Renal cortical epithelial cell (primary cell): ENCODE measurements around the gene ACSM4. TPM values are rescaled to one million over a fixed set of nuclear protein-coding genes. Genes with fewer than 3 reads are reported as not detected.
"Not testable (repeated sequence)": the region's sequence is repeated elsewhere in the genome, so short reads cannot be mapped to it uniquely, and the experiment has no call there.

Experiments used
- DNase-seq: peaks from one replicate; pipeline ENCODE4 v3.0.0-alpha.2; 2011; ENCODE audit warnings: low read depth
- total RNA-seq: library from RNA; depleted of rRNA; stranded (reverse); fragments of >200 nt; gene quantifications from 2 replicates; pipeline ENCODE4 v1.2.3, GENCODE V29; 2014

ACSM4 gene
- not detected in 2 replicates for total RNA-seq

GRCh38 chr12:7303772-7304171 is at the start of gene ACSM4:
Gene ACSM4 (plus strand): TSS chr12:7304072. CDS start chr12:7304332, 260 bp downstream.
- DNase-seq, result no peak

DNA sequence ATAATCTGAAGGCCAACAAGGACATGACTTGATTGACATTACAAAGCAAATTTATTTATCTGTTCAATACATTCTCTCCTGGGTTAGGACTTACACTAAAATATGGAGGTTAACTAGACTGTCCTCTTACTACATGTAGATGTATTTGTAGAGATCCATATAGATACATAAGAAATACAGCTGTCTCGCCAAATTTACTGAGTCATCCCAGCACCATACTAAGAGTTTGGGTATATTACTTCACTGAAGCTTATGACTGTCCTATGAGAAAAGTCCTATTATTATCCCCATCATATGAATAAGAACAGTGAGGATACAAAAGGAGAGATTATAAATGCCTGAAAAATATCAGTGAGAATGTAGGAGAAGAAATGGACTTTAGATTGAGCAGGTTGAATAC is 44.8 kb upstream of the ACSM4 start:
- DNase-seq, result no peak

- no peak for DNase-seq
Observed at GRCh38 chr12:7264538-7264937, 39.3 kb upstream of the ACSM4 start.

DNA sequence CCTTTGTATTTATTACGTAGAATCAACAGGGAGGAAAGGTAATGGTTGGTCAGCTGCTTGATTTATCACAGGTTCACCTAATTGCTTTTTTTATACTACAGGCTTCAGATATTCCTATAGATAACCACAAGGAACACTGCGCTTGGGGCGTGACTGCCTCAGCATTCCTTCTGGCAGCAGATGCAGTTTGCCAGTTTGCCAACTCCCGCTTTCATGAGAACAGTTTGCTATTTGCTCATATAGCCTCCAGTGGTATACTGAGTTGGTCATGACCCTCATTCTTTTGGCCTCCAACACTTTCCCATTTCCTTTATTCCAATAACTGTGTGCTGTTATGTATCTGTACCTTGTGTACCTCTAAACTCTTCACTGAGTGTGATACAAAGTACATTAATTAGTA is 38.6 kb upstream of the ACSM4 start:
- DNase-seq, result no peak

- no peak for DNase-seq
Observed at GRCh38 chr12:7269273-7269672, 34.6 kb upstream of the ACSM4 start.

DNA sequence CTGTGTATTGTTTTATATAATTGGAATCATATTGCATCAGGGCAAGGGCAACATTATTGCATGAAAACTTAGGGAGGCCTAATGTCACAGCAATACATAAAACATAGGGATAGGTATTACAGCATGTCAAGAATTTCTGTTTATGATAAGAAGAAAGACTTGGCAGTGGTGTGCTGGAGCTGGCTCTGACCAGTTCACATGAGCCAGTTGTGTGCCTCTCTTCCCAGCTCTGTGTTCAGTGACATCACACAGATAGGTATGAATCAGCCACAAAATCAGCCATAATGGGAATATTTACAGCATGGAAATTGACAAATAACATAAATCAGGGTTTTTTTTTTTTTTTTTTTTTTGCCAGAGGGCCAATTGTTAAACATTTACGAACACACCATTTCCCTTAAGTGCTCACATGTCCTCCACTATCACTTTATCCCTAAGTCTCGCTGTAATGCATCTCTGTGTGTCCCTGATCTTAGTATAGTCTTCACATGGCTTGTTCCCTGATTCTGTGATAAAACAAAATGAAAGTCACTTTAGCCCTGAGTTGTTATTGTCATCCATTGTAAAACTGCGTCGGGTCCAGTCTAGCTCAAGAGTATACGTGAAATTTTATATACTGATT is 31.9 kb upstream of the ACSM4 start:
- DNase-seq, result no peak

DNA sequence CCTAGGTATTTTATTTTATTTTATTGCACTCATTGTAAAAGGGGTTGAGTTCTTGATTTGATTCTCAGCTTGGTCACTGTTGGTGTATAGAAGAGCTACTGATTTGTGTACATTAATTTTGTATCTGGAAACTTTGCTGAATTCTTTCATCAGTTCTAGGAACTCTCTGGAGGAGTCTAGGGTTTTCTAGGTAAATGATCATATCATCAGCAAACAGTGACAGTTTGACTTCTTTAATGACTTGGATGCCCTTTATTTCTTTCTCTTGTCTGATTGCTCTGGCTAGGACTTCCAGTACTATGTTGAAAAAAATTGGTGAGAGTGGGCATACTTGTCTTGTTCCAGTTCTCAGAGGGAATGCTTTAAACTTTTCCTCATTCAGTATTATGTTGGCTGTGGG is 28.4 kb upstream of the ACSM4 start:
- not testable (repeated sequence) for DNase-seq

- no peak for DNase-seq
Observed at GRCh38 chr12:7282844-7283243, 21.0 kb upstream of the ACSM4 start.

GRCh38 chr12:7289743-7290142 is 14.1 kb upstream of the ACSM4 start:
- no peak for DNase-seq

- DNase-seq, result not testable (repeated sequence)
Observed at GRCh38 chr12:7290588-7290987, 13.3 kb upstream of the ACSM4 start.

GRCh38 chr12:7292300-7292699 is 11.6 kb upstream of the ACSM4 start:
- DNase-seq, result no peak

GRCh38 chr12:7293670-7294069 is 10.2 kb upstream of the ACSM4 start:
- no peak for DNase-seq

DNA sequence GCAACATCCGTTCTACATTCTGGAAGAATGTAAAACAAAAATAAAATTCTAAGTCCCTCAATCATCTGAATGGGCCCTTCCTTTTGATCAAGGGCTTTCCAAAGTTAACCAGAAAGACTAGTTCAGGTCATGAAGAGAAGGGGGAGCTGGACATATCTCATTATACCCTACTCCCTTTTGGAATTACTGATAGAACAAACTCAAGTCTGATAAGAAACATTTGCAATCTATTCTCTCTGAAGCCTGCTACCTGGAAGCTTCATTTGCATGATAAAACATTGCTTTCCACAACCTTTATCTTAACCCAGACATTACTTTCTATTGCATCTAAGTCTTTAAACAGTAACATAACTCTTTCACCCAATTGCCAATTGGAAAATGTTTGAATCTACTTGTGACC is 8.3 kb upstream of the ACSM4 start:
- no peak for DNase-seq

DNA sequence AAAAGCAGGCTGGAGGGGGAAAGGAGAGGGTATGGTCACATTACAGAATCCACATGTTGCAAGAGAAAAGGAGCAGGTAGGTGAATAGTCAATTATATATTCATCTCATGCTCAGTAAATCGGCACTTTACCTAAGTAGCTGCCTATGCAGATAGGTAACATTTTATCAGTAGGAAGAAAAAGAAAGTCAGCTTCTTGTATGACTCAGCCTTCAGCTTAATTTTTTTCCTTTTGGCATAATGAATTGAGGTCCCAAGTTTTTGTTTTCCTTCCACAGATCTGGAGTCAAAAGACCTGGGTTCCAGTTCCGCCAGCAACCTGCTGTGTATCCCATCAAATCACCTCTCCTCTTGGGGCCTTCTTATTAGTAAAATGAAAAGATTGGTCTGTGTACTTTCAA is 6.0 kb upstream of the ACSM4 start:
- DNase-seq, result no peak

DNA sequence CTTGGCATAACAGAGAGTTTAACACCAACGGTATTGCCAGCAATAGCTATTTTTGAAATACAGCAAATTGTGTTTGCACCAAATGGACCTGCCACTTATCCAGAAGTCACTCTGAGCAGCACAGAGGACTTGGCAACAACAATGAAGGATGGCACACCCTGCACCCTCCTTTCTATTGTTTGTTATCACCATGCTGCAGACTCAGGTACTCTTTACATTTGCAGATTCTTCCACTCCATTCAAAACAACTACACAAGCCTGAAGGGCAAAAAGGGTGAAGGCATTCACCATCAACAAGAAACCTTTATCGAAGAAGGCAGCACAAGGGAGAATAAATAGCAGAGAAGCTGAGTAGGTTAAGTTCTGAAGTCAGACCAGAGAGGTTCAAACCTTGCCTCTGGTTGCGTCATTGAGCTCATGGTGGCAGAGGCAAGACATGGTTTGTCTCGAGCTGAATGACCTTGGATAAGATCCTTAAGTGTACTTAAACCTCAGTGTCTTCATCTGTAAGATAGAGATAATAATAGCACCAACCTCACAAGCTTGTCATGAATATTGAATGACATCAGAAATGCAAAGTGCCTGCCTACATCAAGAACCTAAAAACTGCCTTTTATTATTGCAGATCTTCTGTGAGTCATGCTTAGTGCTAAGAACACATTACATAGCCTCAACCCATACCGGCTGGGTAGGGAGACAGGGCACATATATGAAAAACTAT is 1.4 kb upstream of the ACSM4 start:
- DNase-seq, result no peak

GRCh38 chr12:7303230-7303629 is 642 bp upstream of the ACSM4 start:
- no peak for DNase-seq

GRCh38 chr12:7304456-7304855 is 584 bp downstream of the ACSM4 start:
- DNase-seq, result no peak

DNA sequence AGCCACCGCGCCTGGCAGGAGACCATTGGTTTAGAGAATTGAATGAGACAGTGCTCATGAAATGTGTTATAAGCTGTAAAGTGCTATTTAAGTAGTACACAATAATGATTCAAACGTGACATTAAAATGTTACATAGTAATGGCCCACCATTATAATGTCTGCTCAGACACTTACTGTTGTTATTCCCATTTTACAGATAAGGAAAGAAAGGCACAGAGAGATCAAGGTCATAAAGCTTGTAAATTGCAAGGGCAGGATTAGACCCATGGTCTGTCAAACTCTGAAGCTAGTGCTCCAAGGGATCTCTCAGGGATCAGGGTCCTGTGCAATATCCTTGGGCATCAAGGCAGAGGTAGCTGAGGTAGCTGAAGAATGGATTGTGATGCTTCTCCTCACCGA is 6.2 kb downstream of the ACSM4 start:
- no peak for DNase-seq

DNA sequence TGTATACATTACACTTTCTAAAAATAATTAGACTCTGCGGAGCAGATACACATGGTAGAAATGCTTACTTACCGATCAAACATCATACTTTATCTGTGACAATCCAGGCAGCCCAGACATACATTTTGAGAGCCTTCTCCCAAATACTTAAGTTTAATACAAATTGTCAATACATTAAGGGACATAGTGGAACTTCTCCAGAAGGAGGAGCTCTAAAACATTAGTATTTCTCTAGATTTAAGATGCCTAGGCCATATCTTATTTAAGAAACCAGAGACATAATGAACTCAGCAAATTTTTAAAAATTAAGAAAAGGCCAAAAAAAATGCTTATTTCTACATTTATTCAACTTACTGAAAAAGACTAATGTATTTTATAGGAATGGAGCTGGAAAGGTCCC is 16.1 kb downstream of the ACSM4 start:
- no peak for DNase-seq

- no peak for DNase-seq
Observed at GRCh38 chr12:7321624-7322023, 17.8 kb downstream of the ACSM4 start.

DNA sequence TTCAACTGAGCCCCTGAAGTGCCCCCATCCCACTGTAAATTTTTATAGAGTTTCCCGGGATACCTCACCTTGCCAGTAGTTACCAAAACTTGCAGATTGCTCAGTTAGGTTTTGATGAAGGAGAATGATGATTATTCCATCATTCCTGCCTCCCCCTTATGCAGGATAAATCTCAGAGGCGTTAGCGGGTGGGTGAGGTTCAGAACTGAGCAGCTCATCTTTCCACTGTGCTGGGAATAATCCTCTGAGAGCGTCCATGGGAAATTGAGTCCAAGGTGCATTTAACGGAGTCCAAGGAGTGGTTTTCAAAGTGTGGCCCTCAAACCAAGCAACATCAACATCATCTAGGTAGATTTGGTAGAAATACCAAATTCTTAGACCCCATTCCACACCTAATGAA is 18.7 kb downstream of the ACSM4 start:
- DNase-seq, result no peak

DNA sequence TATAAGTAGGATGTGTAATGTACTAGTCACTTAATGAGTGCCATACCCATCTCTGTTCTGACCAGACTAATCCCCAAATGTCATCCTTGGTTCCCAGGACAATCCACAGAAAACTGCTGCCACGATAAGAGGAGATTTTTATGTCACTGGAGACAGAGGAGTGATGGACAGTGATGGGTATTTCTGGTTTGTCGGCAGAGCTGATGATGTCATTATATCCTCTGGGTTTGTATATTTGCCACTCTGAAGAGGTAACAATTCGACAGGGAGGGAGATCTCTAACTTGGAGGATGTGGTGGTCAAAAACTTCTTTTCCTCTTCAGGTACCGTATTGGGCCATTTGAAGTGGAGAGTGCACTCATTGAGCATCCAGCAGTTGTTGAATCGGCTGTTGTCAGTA is 20.3 kb downstream of the ACSM4 start:
- no peak for DNase-seq

DNA sequence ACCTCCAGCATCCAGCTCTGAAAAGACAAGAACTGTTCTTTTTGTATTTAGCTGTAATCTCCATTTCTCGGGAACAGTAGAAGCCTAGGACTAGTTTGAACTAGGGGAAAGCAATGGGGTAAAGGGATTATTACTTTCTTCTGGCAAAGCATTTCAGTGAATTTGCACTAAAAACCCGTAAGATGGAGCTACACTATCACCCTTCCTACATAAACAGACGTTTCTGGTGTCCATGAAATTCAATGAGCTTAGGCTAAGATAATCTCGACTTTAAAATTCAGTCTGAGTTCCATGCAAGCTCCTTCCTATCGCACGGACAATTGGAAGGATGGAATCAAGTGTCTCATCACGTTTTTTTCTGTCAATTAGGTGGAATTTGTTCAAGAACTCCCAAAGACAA is 24.0 kb downstream of the ACSM4 start:
- DNase-seq, result no peak

DNA sequence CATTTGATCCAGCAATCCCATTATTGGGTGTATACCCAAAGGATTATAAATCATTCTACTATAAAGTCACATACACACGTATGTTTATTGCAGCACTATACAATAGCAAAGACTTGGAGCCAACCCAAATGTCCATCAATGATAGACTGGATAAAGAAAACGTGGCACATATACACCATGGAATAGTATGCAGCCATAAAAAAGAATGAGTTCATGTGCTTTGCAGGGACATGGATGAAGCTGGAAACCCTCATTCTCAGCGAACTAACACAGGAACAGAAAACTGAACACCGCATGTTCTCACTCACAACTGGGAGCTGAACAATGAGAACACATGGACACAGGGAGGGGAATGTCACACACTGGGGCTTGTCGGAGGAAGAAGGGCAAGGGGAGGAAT is 33.9 kb downstream of the ACSM4 start:
- not testable (repeated sequence) for DNase-seq
